ENCODE data around the gene TMC3.
"Not testable (repeated sequence)": the region's sequence is repeated elsewhere in the genome, so short reads cannot be mapped to it uniquely, and the experiment has no call there.

The TMC3 gene

DNA sequence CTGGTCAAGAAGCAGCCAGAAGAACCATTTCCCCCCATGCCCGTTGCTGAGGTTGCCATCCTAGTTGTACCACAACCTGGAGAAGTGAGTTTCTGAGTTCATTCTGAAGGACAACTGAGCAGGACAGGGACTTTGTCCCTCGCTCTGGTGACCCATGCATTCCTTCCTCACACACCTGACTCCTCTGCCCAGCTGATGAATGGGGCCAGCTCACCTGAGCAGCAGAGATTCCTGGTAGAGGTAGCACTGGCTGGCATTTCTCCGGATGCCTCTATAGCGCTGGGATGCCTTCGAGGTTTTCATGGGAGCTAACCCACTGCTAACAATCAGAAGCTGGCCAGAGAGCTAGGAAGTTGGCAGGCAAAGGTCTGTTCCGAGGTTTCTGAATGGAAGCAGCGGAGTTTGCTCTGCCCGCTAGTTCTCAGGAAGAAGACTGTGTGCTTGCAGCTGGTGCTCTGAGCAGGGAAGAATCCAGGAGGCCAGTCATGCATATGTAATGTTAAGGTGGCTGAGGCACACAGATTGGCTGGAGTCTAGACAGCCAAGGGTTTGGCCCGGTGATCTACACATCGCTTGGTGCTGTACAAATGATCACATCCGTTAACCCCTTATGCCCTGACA, at the start of gene TMC3:
TSS of gene TMC3 (minus strand) at position 439 of the 621 bp plus-strand sequence. CDS start at position 303, 136 bp downstream.
- ATAC-seq = no peak

- ATAC-seq = no peak
These were observed 47.4 kb upstream of the TMC3 start for GRCh38 chr15:81421461-81421860.

GRCh38 chr15:81419332-81419943, 45.4 kb upstream of the TMC3 start:
- no peak for ATAC-seq

DNA sequence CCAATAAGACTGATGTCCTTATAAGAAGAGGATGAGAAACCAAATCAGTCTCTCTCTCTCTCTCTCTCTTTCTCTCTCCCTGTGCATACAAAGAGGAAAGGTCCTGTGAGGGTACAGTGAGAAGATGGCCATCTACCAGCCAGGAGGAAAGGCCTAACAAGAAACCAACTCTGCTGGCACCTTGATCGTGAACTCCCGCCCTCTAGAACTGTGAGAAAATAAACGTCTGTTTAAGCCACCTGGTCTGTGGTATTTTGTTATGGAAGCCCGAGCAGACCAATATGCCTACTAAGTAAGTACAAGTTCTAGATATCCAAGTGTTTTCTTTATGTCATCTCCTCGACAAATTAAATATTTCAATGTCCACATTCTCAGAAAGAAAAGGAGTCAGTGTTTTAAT, 44.9 kb upstream of the TMC3 start:
- ATAC-seq = no peak

GRCh38 chr15:81418444-81418843, 44.4 kb upstream of the TMC3 start:
- ATAC-seq = no peak

GRCh38 chr15:81414274-81414968, 40.4 kb upstream of the TMC3 start:
- ATAC-seq = not testable (repeated sequence)

GRCh38 chr15:81413851-81414250, 39.8 kb upstream of the TMC3 start:
- no peak for ATAC-seq

DNA sequence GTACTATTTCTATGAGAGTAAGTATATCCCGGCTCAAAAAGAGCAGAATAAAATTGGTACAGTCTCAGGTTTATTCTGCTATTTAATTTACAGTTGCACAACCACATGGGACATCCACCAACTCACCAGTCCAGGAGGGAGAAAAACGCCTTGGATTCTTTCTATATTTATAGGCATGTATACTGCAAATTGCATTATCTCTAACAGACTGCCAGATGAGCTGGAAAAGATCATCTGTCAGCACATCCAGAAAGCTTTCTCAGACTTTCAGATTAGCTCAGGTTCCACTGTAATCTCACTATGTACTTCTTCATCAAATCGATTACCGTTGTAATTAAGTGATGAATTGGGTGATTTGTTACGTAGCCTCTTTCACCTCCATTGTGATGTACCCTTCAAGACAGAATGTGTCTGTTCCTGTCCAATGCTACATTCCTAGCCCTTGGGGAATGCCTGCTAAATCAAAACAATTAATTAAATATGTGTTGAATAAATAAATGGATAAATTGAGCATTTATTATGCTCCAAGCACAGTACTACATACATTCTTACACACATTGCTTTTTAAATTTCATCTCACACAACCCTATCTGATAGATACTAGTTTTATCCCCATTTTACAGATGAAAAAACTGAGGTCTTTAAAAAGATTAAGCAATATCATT, 38.1 kb upstream of the TMC3 start:
- ATAC-seq = no peak

DNA sequence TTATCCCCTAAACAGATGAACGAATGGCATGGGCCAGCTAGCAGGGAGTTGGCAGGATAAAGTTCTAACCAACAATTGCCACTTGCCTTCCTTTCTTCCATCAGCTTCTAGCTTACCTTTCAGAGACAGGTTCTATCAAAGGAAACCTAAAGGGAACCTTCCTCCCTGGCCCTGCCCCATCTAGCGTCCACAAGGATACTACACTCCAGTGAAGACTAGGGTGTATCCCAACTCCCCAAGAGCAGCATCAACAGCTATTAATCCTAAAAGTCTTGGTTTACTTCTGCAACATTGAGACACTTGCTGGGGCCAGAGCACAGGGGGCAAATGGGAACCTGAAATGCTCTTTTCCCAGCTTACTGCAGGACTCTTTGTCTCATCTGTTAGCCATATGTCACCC, 37.0 kb upstream of the TMC3 start:
- no peak for ATAC-seq

DNA sequence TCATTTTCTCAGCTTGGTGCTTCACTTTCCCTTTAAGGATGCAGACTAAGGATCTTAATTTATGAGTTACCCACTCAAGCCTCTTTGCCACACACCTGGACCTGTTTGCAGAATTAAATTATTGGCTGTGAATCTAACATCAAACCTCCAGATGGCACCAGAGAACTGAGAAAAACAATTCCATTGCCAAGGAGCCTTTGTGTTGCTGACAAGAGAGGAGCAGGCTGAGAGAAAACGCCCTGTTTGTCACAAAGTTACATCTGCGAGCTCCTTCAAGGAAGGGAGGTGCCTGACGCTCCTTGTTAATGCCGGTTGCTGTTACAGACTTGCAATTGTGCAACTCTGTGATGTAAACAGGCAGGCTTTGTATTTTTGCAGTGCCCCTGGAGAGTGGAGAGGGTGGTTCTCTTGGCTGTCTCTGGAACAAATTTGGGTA, 36.3 kb upstream of the TMC3 start:
- no peak for ATAC-seq

DNA sequence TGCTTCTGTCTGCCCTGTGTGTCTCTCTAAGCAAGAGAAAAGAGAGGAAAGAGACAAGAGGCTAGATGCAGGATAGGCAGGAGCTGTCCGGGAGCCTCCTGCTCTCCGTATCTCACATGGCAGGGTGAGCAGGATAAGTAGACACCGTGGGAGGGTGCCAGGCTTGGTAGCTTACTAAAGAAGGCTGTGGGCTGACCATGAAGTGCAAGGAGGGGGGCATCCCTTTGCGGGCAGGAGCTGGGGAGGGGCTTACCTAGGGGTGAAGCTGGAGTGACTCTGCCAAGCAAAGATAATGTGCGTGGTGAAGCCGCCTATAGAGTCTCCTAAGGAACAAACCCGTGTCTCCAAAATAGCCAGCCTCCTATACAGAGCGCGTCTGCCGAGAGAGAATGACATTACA, 33.7 kb upstream of the TMC3 start:
- no peak for ATAC-seq

- no peak for ATAC-seq
These were observed 33.2 kb upstream of the TMC3 start for GRCh38 chr15:81407176-81407575.

GRCh38 chr15:81400640-81401236, 26.7 kb upstream of the TMC3 start:
- ATAC-seq = no peak

- ATAC-seq = no peak
These were observed 25.0 kb upstream of the TMC3 start for GRCh38 chr15:81398910-81399551.

DNA sequence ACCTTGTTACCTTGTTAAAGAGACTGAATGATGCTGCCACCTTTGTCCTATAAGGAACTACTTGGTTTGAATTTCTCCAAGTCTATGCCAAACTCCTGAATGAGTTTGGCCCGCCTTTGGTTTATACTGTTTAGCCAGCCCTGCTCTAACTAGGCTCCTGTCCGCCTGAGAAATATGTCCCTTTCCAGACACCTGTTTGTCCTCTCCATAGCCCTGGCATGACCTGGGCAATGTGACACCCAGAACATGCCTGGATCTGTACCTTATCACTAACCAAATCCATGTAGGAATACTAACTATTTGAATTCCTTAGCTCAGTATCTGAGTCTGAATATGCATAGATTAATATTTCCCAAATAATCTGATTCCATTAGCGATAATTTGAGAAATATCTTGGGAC, 24.4 kb upstream of the TMC3 start:
- ATAC-seq = no peak

- no peak for ATAC-seq
These were observed 20.6 kb upstream of the TMC3 start for GRCh38 chr15:81394603-81395002.

- no peak for ATAC-seq
These were observed 17.6 kb upstream of the TMC3 start for GRCh38 chr15:81391657-81392056.

DNA sequence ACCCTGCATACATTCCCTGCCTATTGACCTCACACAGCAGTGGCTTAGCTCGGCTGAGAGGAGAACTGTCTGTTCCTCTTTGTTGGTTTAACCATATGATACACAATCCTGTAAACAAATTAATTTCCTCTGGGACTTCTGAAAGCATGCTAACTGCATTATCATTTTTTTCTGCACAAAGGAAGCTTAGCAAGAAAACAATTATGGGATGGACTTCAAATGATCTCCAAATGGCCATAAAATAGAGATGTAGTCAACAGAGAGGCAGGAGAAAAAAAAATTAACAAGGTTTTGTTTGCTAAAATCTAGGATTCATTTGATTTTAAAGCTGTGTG, 14.4 kb upstream of the TMC3 start:
- no peak for ATAC-seq

- ATAC-seq = no peak
These were observed 13.8 kb upstream of the TMC3 start for GRCh38 chr15:81387621-81388435.

DNA sequence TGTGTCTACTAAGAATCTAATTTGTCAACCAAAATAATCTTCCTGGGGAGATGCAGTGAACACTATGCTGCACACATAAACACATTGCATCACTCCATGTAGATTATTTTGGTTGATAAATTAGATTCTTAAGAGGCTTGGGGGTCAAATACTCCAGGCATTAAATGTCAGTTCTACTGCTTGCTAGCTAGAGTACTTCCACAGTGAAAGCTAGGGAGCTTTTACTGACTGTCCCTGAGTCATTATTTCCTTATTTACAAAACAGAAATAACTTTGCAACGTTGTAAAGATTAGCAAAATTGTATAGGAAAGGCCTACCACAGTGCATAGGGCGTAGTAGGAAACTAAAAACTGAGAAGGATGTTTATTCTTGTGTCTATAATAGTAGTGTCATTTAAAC, 12.9 kb upstream of the TMC3 start:
- ATAC-seq = no peak

DNA sequence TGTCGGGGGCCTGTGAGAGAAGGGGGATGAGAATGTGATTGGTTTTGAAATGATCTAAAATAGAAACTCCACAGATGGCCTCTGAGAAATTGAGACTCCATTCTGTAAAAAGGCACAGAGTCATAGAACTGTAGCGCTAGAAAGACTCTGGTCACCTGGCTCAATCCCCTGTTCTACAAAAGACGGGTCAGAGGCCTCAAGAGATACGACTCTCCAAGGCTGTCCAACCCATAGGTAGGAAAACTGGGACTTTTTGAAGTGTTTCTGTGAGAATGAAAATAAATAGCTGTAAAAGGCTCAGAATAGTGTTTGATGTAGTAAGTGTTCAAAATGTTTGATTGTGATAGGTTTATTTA, 11.7 kb upstream of the TMC3 start:
- ATAC-seq = no peak
